Measurements from ENCODE around the gene DMXL2. TPM values are rescaled to one million over a fixed set of nuclear protein-coding genes. Genes with fewer than 3 reads are reported as not detected.

Gene DMXL2
- total RNA-seq, 2 experiments from 2014 or later = 9.0 to 9.3 TPM

GRCh38 chr15:51533672-51534398 lies 88.7 kb downstream of the DMXL2 start:
- ChIA-PET POLR2A (no interaction called here), CTCF (interaction anchor here (0.8 kb wide), 1 partner anchor 15 kb away, joined by 3 read pairs; no protein-coding TSS in a partner anchor)
- Mint-ChIP-seq H3K4me3 (no peak overlapping the region), H3K27me3 (no peaks in the 10 kb centered on the region), H3K27ac (no peak overlapping the region), H3K9me3 (peaks cover 2% of the 10 kb centered on the region), H3K36me3 (ENCODE audit: low read depth) (no peaks in the 10 kb centered on the region), H3K4me1 (no peaks in the 10 kb centered on the region)
- DNase-seq = no peak

GRCh38 chr15:51526955-51527354 lies 95.6 kb downstream of the DMXL2 start:
- H3K4me3 Mint-ChIP-seq = no peak overlapping the region
- no peaks in the 10 kb centered on the region for H3K27me3 Mint-ChIP-seq
- peaks cover 20% of the 10 kb centered on the region for H3K9me3 Mint-ChIP-seq
- H3K27ac Mint-ChIP-seq = no peak overlapping the region
- no peaks in the 10 kb centered on the region for H3K4me1 Mint-ChIP-seq
- ChIA-PET CTCF (no interaction called here), POLR2A (no interaction called here)
- DNase-seq = no peak
- H3K36me3 Mint-ChIP-seq (ENCODE audit: low read depth) = peaks cover 12% of the 10 kb centered on the region

- H3K36me3 Mint-ChIP-seq (ENCODE audit: low read depth) = peaks cover 12% of the 10 kb centered on the region
- no peak overlapping the region for H3K27ac Mint-ChIP-seq
- DNase-seq = no peak
- no peak overlapping the region for H3K4me3 Mint-ChIP-seq
- POLR2A ChIA-PET = no interaction called here
- peaks cover 22% of the 10 kb centered on the region for H3K9me3 Mint-ChIP-seq
- H3K4me1 Mint-ChIP-seq = no peaks in the 10 kb centered on the region
- no peaks in the 10 kb centered on the region for H3K27me3 Mint-ChIP-seq
- CTCF ChIA-PET = no interaction called here
Observed at GRCh38 chr15:51524376-51524775, 98.2 kb downstream of the DMXL2 start.

- Mint-ChIP-seq H3K36me3 (ENCODE audit: low read depth) (peaks cover 3% of the 10 kb centered on the region), H3K4me3 (no peak overlapping the region), H3K4me1 (no peaks in the 10 kb centered on the region), H3K27ac (no peak overlapping the region), H3K27me3 (no peaks in the 10 kb centered on the region), H3K9me3 (peaks cover 2% of the 10 kb centered on the region)
- CTCF ChIA-PET = no interaction called here
- DNase-seq = no peak
- POLR2A ChIA-PET = no interaction called here
Observed at GRCh38 chr15:51516291-51516690, 106.3 kb downstream of the DMXL2 start.

GRCh38 chr15:51505251-51505650 lies 117.3 kb downstream of the DMXL2 start:
- Mint-ChIP-seq H3K4me3 (no peak overlapping the region), H3K4me1 (no peaks in the 10 kb centered on the region), H3K9me3 (no peaks in the 10 kb centered on the region), H3K27ac (no peak overlapping the region), H3K36me3 (ENCODE audit: low read depth) (no peaks in the 10 kb centered on the region), H3K27me3 (no peaks in the 10 kb centered on the region)
- DNase-seq = no peak
- ChIA-PET POLR2A (no interaction called here), CTCF (no interaction called here)

- Mint-ChIP-seq H3K36me3 (ENCODE audit: low read depth) (no peaks in the 10 kb centered on the region), H3K27ac (no peak overlapping the region), H3K27me3 (no peaks in the 10 kb centered on the region), H3K4me3 (no peak overlapping the region), H3K4me1 (no peaks in the 10 kb centered on the region), H3K9me3 (no peaks in the 10 kb centered on the region)
- DNase-seq = no peak
- POLR2A ChIA-PET = no interaction called here
- CTCF ChIA-PET = interaction anchor here (1.0 kb wide), 1 partner anchor 25 kb away, joined by 3 read pairs; no protein-coding TSS in a partner anchor
Observed at GRCh38 chr15:51503003-51503402, 119.6 kb downstream of the DMXL2 start.

- CTCF ChIA-PET = interaction anchor here (1.3 to 1.4 kb wide), 2 partner anchors 8 to 336 kb away, joined by 3 to 4 read pairs; no protein-coding TSS in a partner anchor
- POLR2A ChIA-PET = interaction anchor here (0.5 kb wide), 1 partner anchor 15 kb away, joined by 3 read pairs; no protein-coding TSS in a partner anchor
Observed at GRCh38 chr15:51499379-51499976, 123.1 kb downstream of the DMXL2 start.

GRCh38 chr15:51497806-51498205 lies 124.8 kb downstream of the DMXL2 start:
- Mint-ChIP-seq H3K4me3 (no peak overlapping the region), H3K27me3 (no peaks in the 10 kb centered on the region), H3K27ac (no peak overlapping the region), H3K9me3 (no peaks in the 10 kb centered on the region), H3K4me1 (peaks cover 4% of the 10 kb centered on the region), H3K36me3 (ENCODE audit: low read depth) (no peaks in the 10 kb centered on the region)
- ChIA-PET POLR2A (no interaction called here), CTCF (interaction anchor here (0.6 kb wide), 1 partner anchor 11 kb away, joined by 3 read pairs; no protein-coding TSS in a partner anchor)
- DNase-seq = no peak

More at GRCh38 chr15:51499379-51499976, 123.1 kb downstream of the DMXL2 start:
- H3K4me1 Mint-ChIP-seq = peaks cover 4% of the 10 kb centered on the region
- no peak for DNase-seq
- no peaks in the 10 kb centered on the region for H3K27me3 Mint-ChIP-seq
- H3K36me3 Mint-ChIP-seq (ENCODE audit: low read depth) = no peaks in the 10 kb centered on the region
- H3K4me3 Mint-ChIP-seq = no peak overlapping the region
- no peak overlapping the region for H3K27ac Mint-ChIP-seq
- no peaks in the 10 kb centered on the region for H3K9me3 Mint-ChIP-seq

GRCh38 chr15:51496246-51496645 lies 126.3 kb downstream of the DMXL2 start:
- Mint-ChIP-seq H3K36me3 (ENCODE audit: low read depth) (no peaks in the 10 kb centered on the region), H3K4me1 (peaks cover 4% of the 10 kb centered on the region), H3K4me3 (no peak overlapping the region), H3K27me3 (no peaks in the 10 kb centered on the region), H3K9me3 (no peaks in the 10 kb centered on the region), H3K27ac (no peak overlapping the region)
- ChIA-PET POLR2A (interaction anchor here (0.6 kb wide), 1 partner anchor 91 kb away, joined by 11 read pairs; no protein-coding TSS in a partner anchor), CTCF (no interaction called here)
- no peak for DNase-seq

GRCh38 chr15:51494411-51495314 lies 127.9 kb downstream of the DMXL2 start:
- H3K4me3 Mint-ChIP-seq = no peak overlapping the region
- H3K27me3 Mint-ChIP-seq = no peaks in the 10 kb centered on the region
- DNase-seq = no peak
- CTCF ChIA-PET = interaction anchor here (1.3 kb wide), 1 partner anchor 25 kb away, joined by 3 read pairs; no protein-coding TSS in a partner anchor
- H3K4me1 Mint-ChIP-seq = peaks cover 4% of the 10 kb centered on the region
- no peak overlapping the region for H3K27ac Mint-ChIP-seq
- H3K36me3 Mint-ChIP-seq (ENCODE audit: low read depth) = no peaks in the 10 kb centered on the region
- no peaks in the 10 kb centered on the region for H3K9me3 Mint-ChIP-seq
- POLR2A ChIA-PET = no interaction called here

GRCh38 chr15:51493892-51494291 lies 128.7 kb downstream of the DMXL2 start:
- Mint-ChIP-seq H3K27ac (no peak overlapping the region), H3K36me3 (ENCODE audit: low read depth) (no peaks in the 10 kb centered on the region), H3K9me3 (no peaks in the 10 kb centered on the region), H3K27me3 (no peaks in the 10 kb centered on the region), H3K4me1 (peaks cover 4% of the 10 kb centered on the region), H3K4me3 (no peak overlapping the region)
- ChIA-PET POLR2A (no interaction called here), CTCF (no interaction called here)
- no peak for DNase-seq

GRCh38 chr15:51492528-51492927 lies 130.0 kb downstream of the DMXL2 start:
- Mint-ChIP-seq H3K4me1 (peaks cover 4% of the 10 kb centered on the region), H3K27ac (no peak overlapping the region), H3K27me3 (no peaks in the 10 kb centered on the region), H3K4me3 (no peak overlapping the region), H3K9me3 (peaks cover 2% of the 10 kb centered on the region), H3K36me3 (ENCODE audit: low read depth) (peaks cover 3% of the 10 kb centered on the region)
- POLR2A ChIA-PET = no interaction called here
- no peak for DNase-seq
- CTCF ChIA-PET = no interaction called here

GRCh38 chr15:51491941-51492340 lies 130.6 kb downstream of the DMXL2 start:
- no peaks in the 10 kb centered on the region for H3K27me3 Mint-ChIP-seq
- H3K9me3 Mint-ChIP-seq = peaks cover 2% of the 10 kb centered on the region
- peaks cover 4% of the 10 kb centered on the region for H3K4me1 Mint-ChIP-seq
- no peak overlapping the region for H3K27ac Mint-ChIP-seq
- ChIA-PET CTCF (no interaction called here), POLR2A (no interaction called here)
- H3K4me3 Mint-ChIP-seq = no peak overlapping the region
- DNase-seq = no peak
- H3K36me3 Mint-ChIP-seq (ENCODE audit: low read depth) = peaks cover 3% of the 10 kb centered on the region

Measured in activated CD4-positive, alpha-beta T cell treated with anti-CD3 and anti-CD28 coated beads, Interleukin-2, amount 10 ng/mL, durations not matched to agents 7 days and 5 days (primary cell).